ENCODE data around the gene YIPF3. TPM values are rescaled to one million over a fixed set of nuclear protein-coding genes. Genes with fewer than 3 reads are reported as not detected.
"Not testable (repeated sequence)": the region's sequence is repeated elsewhere in the genome, so short reads cannot be mapped to it uniquely, and the experiment has no call there.

YIPF3 gene
- total RNA-seq, 2 donors from 2014 or later = 162 to 180 TPM

DNA sequence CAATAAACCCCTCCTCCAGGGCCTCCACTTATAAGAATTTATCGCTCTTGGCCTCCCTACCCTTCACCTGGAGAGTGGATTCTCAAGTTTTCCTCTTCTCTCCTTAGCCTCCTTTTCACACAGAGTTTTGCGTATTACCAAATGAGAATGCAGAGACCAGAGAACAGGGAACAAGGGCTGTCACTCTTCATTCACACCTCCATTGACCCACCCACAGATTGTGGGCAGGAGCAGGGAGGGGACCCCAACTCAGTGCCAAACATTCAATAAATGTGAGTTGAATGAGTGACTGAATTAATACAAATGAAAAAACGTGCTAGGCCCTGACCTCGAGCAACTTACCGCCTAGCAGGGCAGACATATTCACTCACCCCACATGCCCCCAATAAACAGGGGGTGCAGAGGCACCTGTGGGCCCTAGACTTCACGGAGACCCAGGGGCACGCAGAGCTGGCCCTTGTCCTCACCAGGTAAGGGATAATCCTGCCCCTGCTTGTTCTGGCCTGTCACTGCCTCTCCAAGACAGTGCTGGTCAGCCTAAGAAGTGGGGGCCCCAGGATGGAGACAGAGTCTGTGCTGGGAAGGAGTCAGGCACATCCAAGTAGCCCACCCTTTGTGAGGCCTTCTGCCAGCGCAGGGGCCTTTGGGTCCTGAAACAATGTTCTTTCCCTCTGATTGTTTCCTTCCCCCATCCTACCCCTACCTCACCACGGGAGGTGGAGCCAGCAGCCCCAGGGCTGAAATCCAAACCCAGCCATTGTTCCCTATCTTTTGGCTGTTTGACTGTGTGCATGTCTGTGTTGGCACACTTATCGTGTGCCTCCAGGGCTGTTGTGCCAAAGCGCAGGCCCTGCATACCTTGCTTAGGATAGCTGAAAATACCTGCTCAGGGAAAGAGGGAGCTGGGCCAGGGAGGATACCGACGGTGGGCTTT lies 47.7 kb downstream of the YIPF3 start:
- Histone ChIP-seq H3K4me3 (no peak overlapping the region), H3K36me3 (no peaks in the 10 kb centered on the region), H3K27me3 (replicated peaks; ENCODE audit: insufficient read depth) (no peaks in the 10 kb centered on the region), H3K4me1 (replicated peaks) (no peaks in the 10 kb centered on the region), H3K27ac (no peak overlapping the region), H3K9me3 (no peaks in the 10 kb centered on the region)
- no peak for TF ChIP-seq POLR2A (IDR thresholded peaks at IDR 0.05)
- peak; percentile 13 for TF ChIP-seq POLR2AphosphoS5 (IDR thresholded peaks at IDR 0.05)
- 47% methylated on average over 13 of the region's 13 CpGs for WGBS
- intact Hi-C loops (cut with DNase I) = no loop called here
- DNase-seq (ENCODE audit: low spot score) = no peak

GRCh38 chr6:43468240-43468639 lies 48.5 kb downstream of the YIPF3 start:
- Histone ChIP-seq H3K9me3 (no peaks in the 10 kb centered on the region), H3K4me1 (replicated peaks) (no peaks in the 10 kb centered on the region), H3K27ac (no peak overlapping the region), H3K27me3 (replicated peaks; ENCODE audit: insufficient read depth) (no peaks in the 10 kb centered on the region), H3K4me3 (no peak overlapping the region), H3K36me3 (no peaks in the 10 kb centered on the region)
- intact Hi-C loops (cut with DNase I) = no loop called here
- DNase-seq (ENCODE audit: low spot score) = no peak
- 70% methylated on average over 4 of the region's 4 CpGs for WGBS
- TF ChIP-seq, protein P1, sequence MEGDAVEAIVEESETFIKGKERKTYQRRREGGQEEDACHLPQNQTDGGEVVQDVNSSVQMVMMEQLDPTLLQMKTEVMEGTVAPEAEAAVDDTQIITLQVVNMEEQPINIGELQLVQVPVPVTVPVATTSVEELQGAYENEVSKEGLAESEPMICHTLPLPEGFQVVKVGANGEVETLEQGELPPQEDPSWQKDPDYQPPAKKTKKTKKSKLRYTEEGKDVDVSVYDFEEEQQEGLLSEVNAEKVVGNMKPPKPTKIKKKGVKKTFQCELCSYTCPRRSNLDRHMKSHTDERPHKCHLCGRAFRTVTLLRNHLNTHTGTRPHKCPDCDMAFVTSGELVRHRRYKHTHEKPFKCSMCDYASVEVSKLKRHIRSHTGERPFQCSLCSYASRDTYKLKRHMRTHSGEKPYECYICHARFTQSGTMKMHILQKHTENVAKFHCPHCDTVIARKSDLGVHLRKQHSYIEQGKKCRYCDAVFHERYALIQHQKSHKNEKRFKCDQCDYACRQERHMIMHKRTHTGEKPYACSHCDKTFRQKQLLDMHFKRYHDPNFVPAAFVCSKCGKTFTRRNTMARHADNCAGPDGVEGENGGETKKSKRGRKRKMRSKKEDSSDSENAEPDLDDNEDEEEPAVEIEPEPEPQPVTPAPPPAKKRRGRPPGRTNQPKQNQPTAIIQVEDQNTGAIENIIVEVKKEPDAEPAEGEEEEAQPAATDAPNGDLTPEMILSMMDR (IDR thresholded peaks at IDR 0.05) = no peak
- TF ChIP-seq POLR2A (IDR thresholded peaks at IDR 0.05) (no peak), POLR2AphosphoS5 (IDR thresholded peaks at IDR 0.05) (no peak)

DNA sequence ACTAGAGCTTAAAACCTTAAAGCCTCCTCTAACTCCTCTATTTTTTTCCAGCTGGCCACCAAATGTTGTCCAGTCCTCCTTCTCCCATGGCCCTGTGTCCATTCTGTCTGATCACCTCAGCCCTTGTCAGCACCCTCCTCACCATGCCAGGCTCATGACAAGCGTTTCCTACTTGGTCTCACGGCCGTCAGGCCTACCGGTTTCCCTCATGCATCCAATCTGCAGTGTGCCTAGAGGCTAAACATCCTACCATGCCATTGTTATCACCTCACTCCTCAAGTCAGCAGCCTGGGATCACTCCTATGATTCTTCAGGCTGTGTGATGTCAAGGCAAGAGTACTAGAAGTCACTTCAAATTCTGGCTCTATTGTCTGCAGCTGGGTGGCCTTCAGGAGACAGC lies 49.0 kb downstream of the YIPF3 start:
- H3K36me3 ChIP-seq = no peaks in the 10 kb centered on the region
- WGBS = 86% methylated on average over 4 of the region's 4 CpGs
- H3K27ac ChIP-seq = no peak overlapping the region
- TF ChIP-seq POLR2AphosphoS5 (IDR thresholded peaks at IDR 0.05) (no peak), POLR2A (IDR thresholded peaks at IDR 0.05) (no peak)
- TF ChIP-seq, protein P1 (IDR thresholded peaks at IDR 0.05) = no peak
- no peaks in the 10 kb centered on the region for H3K4me1 ChIP-seq (replicated peaks)
- intact Hi-C loops (cut with DNase I) = no loop called here
- H3K4me3 ChIP-seq = no peak overlapping the region
- H3K9me3 ChIP-seq = no peaks in the 10 kb centered on the region
- no peaks in the 10 kb centered on the region for H3K27me3 ChIP-seq (replicated peaks; ENCODE audit: insufficient read depth)
- no peak for DNase-seq (ENCODE audit: low spot score)

GRCh38 chr6:43467265-43467664 lies 49.5 kb downstream of the YIPF3 start:
- H3K27ac ChIP-seq; intact Hi-C loops (cut with DNase I); H3K36me3 ChIP-seq; DNase-seq (ENCODE audit: low spot score); H3K27me3 ChIP-seq (replicated peaks; ENCODE audit: insufficient read depth); H3K4me1 ChIP-seq (replicated peaks); H3K9me3 ChIP-seq; H3K4me3 ChIP-seq: not testable (repeated sequence)
- WGBS = 47% methylated on average over 5 of the region's 5 CpGs

DNA sequence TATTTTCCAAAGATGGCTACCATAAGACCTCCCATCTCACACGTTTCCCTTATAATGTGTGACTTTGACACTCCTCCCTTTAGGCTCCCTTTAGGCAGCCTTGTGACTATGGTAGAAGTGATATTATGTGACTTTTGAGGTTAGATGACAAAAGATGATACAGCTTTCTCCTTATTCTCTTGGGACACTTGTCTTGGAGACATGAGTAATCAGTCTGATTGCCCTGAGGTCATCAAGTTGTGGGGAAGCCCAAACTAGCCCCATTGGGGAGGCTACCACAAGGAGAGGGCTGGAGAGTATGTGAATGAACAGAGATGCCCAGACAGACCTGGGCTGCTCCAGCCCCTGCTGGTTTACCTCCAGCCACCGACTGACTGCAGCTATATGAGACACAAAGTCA lies 50.8 kb downstream of the YIPF3 start:
- no peaks in the 10 kb centered on the region for H3K27me3 ChIP-seq (replicated peaks; ENCODE audit: insufficient read depth)
- no peak for DNase-seq (ENCODE audit: low spot score)
- no peaks in the 10 kb centered on the region for H3K36me3 ChIP-seq
- 64% methylated on average over 2 of the region's 2 CpGs for WGBS
- intact Hi-C loops (cut with DNase I) = no loop called here
- no peaks in the 10 kb centered on the region for H3K4me1 ChIP-seq (replicated peaks)
- no peaks in the 10 kb centered on the region for H3K9me3 ChIP-seq
- no peak for TF ChIP-seq POLR2AphosphoS5 (IDR thresholded peaks at IDR 0.05)
- TF ChIP-seq, protein P1 (IDR thresholded peaks at IDR 0.05) = no peak
- TF ChIP-seq POLR2A (IDR thresholded peaks at IDR 0.05) = no peak
- no peak overlapping the region for H3K4me3 ChIP-seq
- no peak overlapping the region for H3K27ac ChIP-seq

GRCh38 chr6:43464337-43464736 lies 52.4 kb downstream of the YIPF3 start:
- intact Hi-C loops (cut with DNase I) = no loop called here

More at GRCh38 chr6:43464337-43464736, 52.4 kb downstream of the YIPF3 start:
- H3K36me3 ChIP-seq = no peaks in the 10 kb centered on the region
- H3K4me3 ChIP-seq = no peak overlapping the region
- H3K9me3 ChIP-seq = no peaks in the 10 kb centered on the region
- H3K4me1 ChIP-seq (replicated peaks) = no peaks in the 10 kb centered on the region
- H3K27ac ChIP-seq = no peak overlapping the region
- no peak for TF ChIP-seq POLR2A (IDR thresholded peaks at IDR 0.05)
- no peak for TF ChIP-seq POLR2AphosphoS5 (IDR thresholded peaks at IDR 0.05)
- TF ChIP-seq, protein P1 (IDR thresholded peaks at IDR 0.05) = no peak
- 90% methylated on average over 8 of the region's 8 CpGs for WGBS
- no peak for DNase-seq (ENCODE audit: low spot score)
- H3K27me3 ChIP-seq (replicated peaks; ENCODE audit: insufficient read depth) = no peaks in the 10 kb centered on the region

All from prostate gland (tissue), 2 donors.